Mesothelial cell of epicardium (in vitro differentiated cells): ENCODE data around the gene ABCC4. TPM values are rescaled to one million over a fixed set of nuclear protein-coding genes. Genes with fewer than 3 reads are reported as not detected.

Experiments
- DNase-seq, 2 experiments: peaks; one replicate each; pipeline ENCODE4 v3.0.0; 2021; ENCODE audit warnings: low spot score in 2 of 2; ENCODE audit not compliant: unreplicated experiment in 2 of 2
- H3K27ac Mint-ChIP-seq: 2 replicates; pipeline ENCODE4 v1.8.0; 2021; ENCODE audit warnings: mixed read lengths
- H3K27me3 Mint-ChIP-seq: 2 replicates; pipeline ENCODE4 v1.8.0; 2021; ENCODE audit warnings: low read depth, mixed read lengths
- H3K36me3 Mint-ChIP-seq: 2 replicates; pipeline ENCODE4 v1.8.0; 2021; ENCODE audit warnings: mixed read lengths
- H3K4me1 Mint-ChIP-seq: 2 replicates; pipeline ENCODE4 v1.8.0; 2021; ENCODE audit warnings: mixed read lengths
- H3K4me3 Mint-ChIP-seq: 2 replicates; pipeline ENCODE4 v1.8.0; 2021; ENCODE audit warnings: mild to moderate bottlenecking, moderate library complexity, mixed read lengths
- H3K9me3 Mint-ChIP-seq: 2 replicates; pipeline ENCODE4 v1.8.0; 2021; ENCODE audit warnings: mixed read lengths
- total RNA-seq: library from RNA; stranded (reverse); gene quantifications from 3 replicates; pipeline ENCODE4 v1.2.1, GENCODE V29; 2021
- TF ChIP-seq, protein P1 (sequence below): fragments of 200-600 bp; sonication (generic); IDR thresholded peaks from one replicate; pipeline ENCODE4 v1.5.0; 2021; ENCODE audit warnings: antibody characterized with exemption; ENCODE audit not compliant: unreplicated experiment

Gene ABCC4
- total RNA-seq, 1 donor from 2014 or later = 7.7 TPM

DNA sequence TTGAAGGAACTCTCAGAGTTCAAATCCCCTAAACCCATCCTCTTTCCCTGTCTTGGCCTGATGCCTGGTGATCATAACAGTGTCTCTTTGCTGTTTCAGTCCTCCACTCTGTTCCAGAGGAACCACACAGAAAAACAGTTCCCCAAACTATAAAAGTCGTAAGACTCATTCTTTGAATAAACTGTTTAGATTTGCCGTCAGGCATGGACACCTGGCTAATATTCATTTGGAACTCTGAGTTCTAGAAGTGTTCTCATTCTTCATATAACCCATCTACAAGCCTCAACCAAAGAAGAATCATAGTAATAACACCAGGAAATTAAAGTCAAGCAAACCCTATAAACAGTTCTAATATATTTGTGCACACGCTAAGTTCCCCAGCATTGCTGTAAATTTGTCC lies 37.7 kb upstream of the ABCC4 start:
- no peaks in the 10 kb centered on the region for H3K4me1 Mint-ChIP-seq
- no peaks in the 10 kb centered on the region for H3K27me3 Mint-ChIP-seq
- H3K27ac Mint-ChIP-seq = no peak overlapping the region
- no peaks in the 10 kb centered on the region for H3K9me3 Mint-ChIP-seq
- TF ChIP-seq, protein P1, sequence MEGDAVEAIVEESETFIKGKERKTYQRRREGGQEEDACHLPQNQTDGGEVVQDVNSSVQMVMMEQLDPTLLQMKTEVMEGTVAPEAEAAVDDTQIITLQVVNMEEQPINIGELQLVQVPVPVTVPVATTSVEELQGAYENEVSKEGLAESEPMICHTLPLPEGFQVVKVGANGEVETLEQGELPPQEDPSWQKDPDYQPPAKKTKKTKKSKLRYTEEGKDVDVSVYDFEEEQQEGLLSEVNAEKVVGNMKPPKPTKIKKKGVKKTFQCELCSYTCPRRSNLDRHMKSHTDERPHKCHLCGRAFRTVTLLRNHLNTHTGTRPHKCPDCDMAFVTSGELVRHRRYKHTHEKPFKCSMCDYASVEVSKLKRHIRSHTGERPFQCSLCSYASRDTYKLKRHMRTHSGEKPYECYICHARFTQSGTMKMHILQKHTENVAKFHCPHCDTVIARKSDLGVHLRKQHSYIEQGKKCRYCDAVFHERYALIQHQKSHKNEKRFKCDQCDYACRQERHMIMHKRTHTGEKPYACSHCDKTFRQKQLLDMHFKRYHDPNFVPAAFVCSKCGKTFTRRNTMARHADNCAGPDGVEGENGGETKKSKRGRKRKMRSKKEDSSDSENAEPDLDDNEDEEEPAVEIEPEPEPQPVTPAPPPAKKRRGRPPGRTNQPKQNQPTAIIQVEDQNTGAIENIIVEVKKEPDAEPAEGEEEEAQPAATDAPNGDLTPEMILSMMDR = no peak
- H3K4me3 Mint-ChIP-seq = no peak overlapping the region
- no peak for DNase-seq
- no peaks in the 10 kb centered on the region for H3K36me3 Mint-ChIP-seq

GRCh38 chr13:95337597-95337996 lies 36.3 kb upstream of the ABCC4 start:
- no peaks in the 10 kb centered on the region for H3K36me3 Mint-ChIP-seq
- DNase-seq = no peak
- TF ChIP-seq, protein P1 = no peak
- no peak overlapping the region for H3K4me3 Mint-ChIP-seq
- H3K27ac Mint-ChIP-seq = no peak overlapping the region
- H3K4me1 Mint-ChIP-seq = no peaks in the 10 kb centered on the region
- H3K27me3 Mint-ChIP-seq = no peaks in the 10 kb centered on the region
- no peaks in the 10 kb centered on the region for H3K9me3 Mint-ChIP-seq

- Mint-ChIP-seq H3K27me3 (no peaks in the 10 kb centered on the region), H3K27ac (no peak overlapping the region), H3K4me3 (no peak overlapping the region), H3K36me3 (no peaks in the 10 kb centered on the region), H3K4me1 (no peaks in the 10 kb centered on the region), H3K9me3 (no peaks in the 10 kb centered on the region)
- TF ChIP-seq, protein P1 = no peak
- no peak for DNase-seq
Measured at GRCh38 chr13:95335667-95336066, 34.4 kb upstream of the ABCC4 start.

- no peak for DNase-seq
- TF ChIP-seq, protein P1 = no peak
- H3K27me3 Mint-ChIP-seq = no peaks in the 10 kb centered on the region
- H3K9me3 Mint-ChIP-seq = no peaks in the 10 kb centered on the region
- no peak overlapping the region for H3K27ac Mint-ChIP-seq
- H3K4me3 Mint-ChIP-seq = no peak overlapping the region
- H3K4me1 Mint-ChIP-seq = peaks cover 5% of the 10 kb centered on the region
- H3K36me3 Mint-ChIP-seq = no peaks in the 10 kb centered on the region
Measured at GRCh38 chr13:95328386-95328785, 27.1 kb upstream of the ABCC4 start.

DNA sequence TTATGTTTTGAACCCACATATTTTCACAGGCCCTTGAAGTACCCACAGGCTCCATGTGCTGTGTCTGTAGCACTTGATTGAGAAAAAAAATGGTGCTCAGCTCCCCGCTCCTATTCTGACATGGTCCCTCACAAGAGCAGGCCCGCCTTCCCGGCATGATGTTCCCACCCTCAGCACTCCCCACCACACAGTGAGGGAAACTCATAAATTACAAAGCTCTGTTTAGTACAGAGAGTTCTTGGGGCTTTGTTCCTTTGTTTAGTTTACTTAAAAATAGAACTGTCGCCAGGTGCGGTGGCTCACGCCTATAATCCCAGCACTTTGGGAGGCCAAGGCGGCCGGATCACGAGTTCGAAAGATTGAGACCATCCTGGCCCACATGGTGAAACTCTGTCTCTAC lies 25.9 kb upstream of the ABCC4 start:
- TF ChIP-seq, protein P1 = no peak
- H3K36me3 Mint-ChIP-seq = no peaks in the 10 kb centered on the region
- H3K27me3 Mint-ChIP-seq = no peaks in the 10 kb centered on the region
- peaks cover 5% of the 10 kb centered on the region for H3K4me1 Mint-ChIP-seq
- DNase-seq = no peak
- no peaks in the 10 kb centered on the region for H3K9me3 Mint-ChIP-seq
- H3K4me3 Mint-ChIP-seq = no peak overlapping the region
- H3K27ac Mint-ChIP-seq = no peak overlapping the region

- H3K27me3 Mint-ChIP-seq = no peaks in the 10 kb centered on the region
- H3K4me3 Mint-ChIP-seq = no peak overlapping the region
- H3K36me3 Mint-ChIP-seq = no peaks in the 10 kb centered on the region
- DNase-seq = no peak
- no peak overlapping the region for H3K27ac Mint-ChIP-seq
- H3K9me3 Mint-ChIP-seq = no peaks in the 10 kb centered on the region
- TF ChIP-seq, protein P1 = no peak
- peaks cover 5% of the 10 kb centered on the region for H3K4me1 Mint-ChIP-seq
Measured at GRCh38 chr13:95326695-95327094, 25.4 kb upstream of the ABCC4 start.
